H1 (cell line): ENCODE results near the gene RIBC2. TPM values are rescaled to one million over a fixed set of nuclear protein-coding genes. Genes with fewer than 3 reads are reported as not detected.

Experiments
- E2F6 ChIP-seq: IDR thresholded peaks from 2 replicates; pipeline ENCODE4 v1.6.1; 2012; ENCODE audit warnings: inconsistent platforms
- MAX ChIP-seq: IDR thresholded peaks from 2 replicates; pipeline ENCODE4 v1.6.1; 2012; ENCODE audit warnings: inconsistent platforms
- SIRT6 ChIP-seq: IDR thresholded peaks from one replicate; pipeline ENCODE4 v1.7.1; 2012; ENCODE audit warnings: low read length, inconsistent platforms
- SP1 ChIP-seq: IDR thresholded peaks from 2 replicates; pipeline ENCODE4 v1.6.1; 2011; ENCODE audit warnings: low read depth, low read length
- SP4 ChIP-seq: IDR thresholded peaks from 2 replicates; pipeline ENCODE4 v1.6.1; 2012; ENCODE audit warnings: low read length, inconsistent platforms
- TAF7 ChIP-seq: optimal IDR thresholded peaks from 2 replicates; pipeline ENCODE3; 2011; ENCODE audit warnings: low read depth, mild to moderate bottlenecking, inconsistent platforms, low read length, moderate library complexity, borderline replicate concordance
- ZNF274 ChIP-seq: IDR thresholded peaks from 2 replicates; pipeline ENCODE4 v1.7.0; 2012; ENCODE audit warnings: low read length, borderline replicate concordance; ENCODE audit errors: extremely low read depth
- polyA plus RNA-seq, 7 experiments: library from polyadenylated mRNA; depleted of rRNA in 3 of 7; stranded (reverse) in 5 of 7; unstranded in 2 of 7; fragments of >200 nt in 5 of 7; fragments of 200-250 nt in 2 of 7; gene quantifications; 1 replicate in 5 of 7; 2 replicates in 1 of 7; 4 replicates in 1 of 7; pipeline versions ENCODE4 v1.2.1 to v1.2.3, GENCODE V29; 2011 to 2013; ENCODE audit warnings: missing spikeins in 2 of 7, mixed read lengths in 2 of 7
- total RNA-seq: library from RNA; stranded (reverse); fragmentation: NEBNext Ultra II Directional; extraction: Animal tissue kit (Norgen Biotek cat#: 25700); gene quantifications from 2 replicates; pipeline ENCODE4 v1.2.1, GENCODE V29; 2021

Gene RIBC2
- total and polyA plus RNA-seq, 2 of the 8 experiments (the other 6 are each of a cell fraction or from before 2014, with no cell fraction given): 0.79 to 2.1 TPM

- TF ChIP-seq MAX (no peak), SIRT6 (no peak), SP1 (no peak), ZNF274 (no peak), E2F6 (no peak), TAF7 (no peak), SP4 (no peak)
These were observed 55.4 kb downstream of the RIBC2 start (continued) for GRCh38 chr22:45468872-45469271.
